GM18909 (cell line): Measurements from ENCODE around the gene SHROOM3.

Experiments
- ATAC-seq: cut with Tn5 transposase; IDR thresholded peaks from one replicate; pipeline ENCODE4 v1.9.1; 2021; ENCODE audit warnings: mild to moderate bottlenecking; ENCODE audit not compliant: unreplicated experiment, poor library complexity

Gene SHROOM3

GRCh38 chr4:76681996-76682395 lies 247.0 kb downstream of the SHROOM3 start:
- no peak for ATAC-seq

- no peak for ATAC-seq
These were observed 248.1 kb downstream of the SHROOM3 start for GRCh38 chr4:76683144-76683543.

- no peak for ATAC-seq
These were observed 252.9 kb downstream of the SHROOM3 start for GRCh38 chr4:76687746-76688448.

GRCh38 chr4:76688619-76689144 lies 253.7 kb downstream of the SHROOM3 start:
- ATAC-seq = peak; percentile 34

GRCh38 chr4:76689145-76689817 lies 254.3 kb downstream of the SHROOM3 start:
- ATAC-seq = peak; percentile 46

GRCh38 chr4:76690011-76690905 lies 255.2 kb downstream of the SHROOM3 start:
- no peak for ATAC-seq

GRCh38 chr4:76690906-76691275 lies 255.9 kb downstream of the SHROOM3 start:
- ATAC-seq = no peak

- no peak for ATAC-seq
These were observed 257.0 kb downstream of the SHROOM3 start for GRCh38 chr4:76691807-76692582.

- ATAC-seq = no peak
These were observed 257.7 kb downstream of the SHROOM3 start for GRCh38 chr4:76692761-76693160.

GRCh38 chr4:76694056-76694455 lies 259.0 kb downstream of the SHROOM3 start:
- ATAC-seq = no peak

GRCh38 chr4:76696109-76696508 lies 261.1 kb downstream of the SHROOM3 start:
- ATAC-seq = no peak

GRCh38 chr4:76697129-76697803 lies 262.2 kb downstream of the SHROOM3 start:
- peak; percentile 84 for ATAC-seq

GRCh38 chr4:76698141-76698540 lies 263.1 kb downstream of the SHROOM3 start:
- ATAC-seq = no peak

- ATAC-seq = no peak
These were observed 264.8 kb downstream of the SHROOM3 start for GRCh38 chr4:76699751-76700310.

GRCh38 chr4:76702440-76703122 lies 267.6 kb downstream of the SHROOM3 start:
- peak; percentile 55 for ATAC-seq

- ATAC-seq = no peak
These were observed 268.1 kb downstream of the SHROOM3 start for GRCh38 chr4:76703123-76703490.

- no peak for ATAC-seq
These were observed 268.6 kb downstream of the SHROOM3 start for GRCh38 chr4:76703676-76704075.

GRCh38 chr4:76704133-76704881 lies 269.3 kb downstream of the SHROOM3 start:
- no peak for ATAC-seq
